K562 (cell line): ENCODE data around the gene PRSS53. TPM values are rescaled to one million over a fixed set of nuclear protein-coding genes. Genes with fewer than 3 reads are reported as not detected.

Experiments
- ARHGAP35 ChIP-seq: fragments of 450-650 bp; IDR thresholded peaks from 2 replicates; pipeline ENCODE4 v1.6.1; 2018; ENCODE audit not compliant: partially characterized antibody
- FOXK2 ChIP-seq, 2 experiments: fragments of 450-650 bp; IDR thresholded peaks in 1 of 2; conservative IDR thresholded peaks in 1 of 2; 2 replicates each; pipeline ENCODE4 v1.6.1; 2016; ENCODE audit warnings: low read depth in 2 of 2, mild to moderate bottlenecking in 1 of 2
- HLTF ChIP-seq: fragments of 450-650 bp; IDR thresholded peaks from 2 replicates; pipeline ENCODE4 v1.6.1; 2016
- KAT8 ChIP-seq: fragments of 450-650 bp; IDR thresholded peaks from 2 replicates; pipeline ENCODE4 v1.6.1; 2016; ENCODE audit warnings: low read depth, mild to moderate bottlenecking
- KLF13 ChIP-seq: fragments of 450-650 bp; IDR thresholded peaks from 2 replicates; pipeline ENCODE4 v1.6.1; 2016; ENCODE audit warnings: missing genetic modification characterization, low read depth, mild to moderate bottlenecking, missing compliant biosample characterization, moderate library complexity, borderline replicate concordance
- MTA1 ChIP-seq: fragments of 450-650 bp; IDR thresholded peaks from 2 replicates; pipeline ENCODE4 v1.6.1; 2017; ENCODE audit warnings: borderline replicate concordance
- NFIX ChIP-seq: fragments of 250-450 bp; sonication (Bioruptor Pico); IDR thresholded peaks from 2 replicates; pipeline ENCODE4 v1.4.0; 2020; ENCODE audit warnings: low read depth, mild to moderate bottlenecking, moderate library complexity
- OTX1 ChIP-seq: fragments of 450-650 bp; formaldehyde crosslinking; IDR thresholded peaks from 2 replicates; pipeline ENCODE4 v1.4.0; 2022; ENCODE audit warnings: mild to moderate bottlenecking
- PTRF ChIP-seq: fragments of 450-650 bp; IDR thresholded peaks from 2 replicates; pipeline ENCODE4 v1.6.1; 2016; ENCODE audit warnings: mild to moderate bottlenecking, missing genetic modification characterization, missing compliant biosample characterization
- RAD21 ChIP-seq, 2 experiments: fragments of 250-450 bp in 1 of 2; fragments of 450-650 bp in 1 of 2; sonication (Bioruptor Pico) in 1 of 2; formaldehyde crosslinking in 1 of 2; IDR thresholded peaks in 1 of 2; conservative IDR thresholded peaks in 1 of 2; 2 replicates each; pipeline versions ENCODE4 v1.4.0 to v1.8.0; 2020 to 2022; ENCODE audit warnings: mild to moderate bottlenecking in 2 of 2, moderate library complexity in 1 of 2
- RBM39 ChIP-seq: fragments of 200-400 bp; formaldehyde crosslinking; optimal IDR thresholded peaks from 2 replicates; pipeline ENCODE3; 2018; ENCODE audit warnings: low read depth, low read length
- SAFB2 ChIP-seq: fragments of 200-400 bp; formaldehyde crosslinking; IDR thresholded peaks from 2 replicates; pipeline ENCODE4 v1.6.1; 2018; ENCODE audit warnings: borderline replicate concordance, low read length, low read depth, moderate library complexity; ENCODE audit not compliant: severe bottlenecking
- SMAD2 ChIP-seq: fragments of 150-350 bp; IDR thresholded peaks from 2 replicates; pipeline ENCODE4 v1.6.1; 2014; ENCODE audit warnings: low read depth, mild to moderate bottlenecking, low read length
- SP2 ChIP-seq: IDR thresholded peaks from 2 replicates; pipeline ENCODE4 v1.6.1; 2011; ENCODE audit warnings: mild to moderate bottlenecking, low read depth, low read length, moderate library complexity; ENCODE audit not compliant: poor library complexity, severe bottlenecking; ENCODE audit errors: extremely low read depth
- SPI1 ChIP-seq: IDR thresholded peaks from 2 replicates; pipeline ENCODE4 v1.6.1; 2011; ENCODE audit warnings: low read depth, low read length, control low read depth, borderline replicate concordance
- SRSF1 ChIP-seq: fragments of 200-400 bp; formaldehyde crosslinking; IDR thresholded peaks from 2 replicates; pipeline ENCODE4 v1.6.1; 2017; ENCODE audit warnings: mild to moderate bottlenecking, low read depth, low read length, moderate library complexity
- ZFX ChIP-seq: sonication (generic); formaldehyde crosslinking; IDR thresholded peaks from 2 replicates; pipeline ENCODE4 v1.8.0; 2022; ENCODE audit warnings: mild to moderate bottlenecking, missing genetic modification reagents, moderate library complexity
- ZNF121 ChIP-seq: sonication (generic); formaldehyde crosslinking; conservative IDR thresholded peaks from 2 replicates; pipeline ENCODE4 v1.8.0; 2022; ENCODE audit warnings: missing genetic modification reagents
- ZNF274 ChIP-seq: IDR thresholded peaks from 2 replicates; pipeline ENCODE4 v1.6.1; 2011; ENCODE audit warnings: low read depth, mild to moderate bottlenecking, low read length, moderate library complexity, borderline replicate concordance
- ZNF695 ChIP-seq: fragments of 450-650 bp; formaldehyde crosslinking; IDR thresholded peaks from 2 replicates; pipeline ENCODE4 v1.4.0; 2020; ENCODE audit warnings: mild to moderate bottlenecking, moderate library complexity
- ZNF696 ChIP-seq: fragments of 250-450 bp; sonication (Bioruptor Pico); conservative IDR thresholded peaks from 2 replicates; pipeline ENCODE4 v1.4.0; 2020; ENCODE audit warnings: mild to moderate bottlenecking, moderate library complexity
- ZNF76 ChIP-seq: fragments of 250-450 bp; sonication (Bioruptor Pico); IDR thresholded peaks from 2 replicates; pipeline ENCODE4 v1.4.0; 2020; ENCODE audit warnings: mild to moderate bottlenecking, moderate library complexity, borderline replicate concordance
- polyA plus RNA-seq, 8 experiments: library from polyadenylated mRNA; depleted of rRNA in 4 of 8; stranded (reverse) in 5 of 8; unstranded in 3 of 8; fragments of >200 nt; fragmentation: Nextera tagmentation in 2 of 8; fragmentation: Illumina TruSeq in 1 of 8; extraction: Ambion mirVana in 2 of 8; extraction: Trizol in 1 of 8; gene quantifications; 2 replicates each; pipeline versions ENCODE4 v1.2.1 to v1.2.3, GENCODE V29; 2011 to 2014; ENCODE audit warnings: inconsistent platforms in 1 of 8, missing spikeins in 1 of 8
- total RNA-seq, 7 experiments: library from RNA; depleted of rRNA in 6 of 7; stranded (reverse); fragments of >200 nt in 6 of 7; fragmentation: Illumina TruSeq in 2 of 7; extraction: Trizol in 2 of 7; gene quantifications; 2 replicates each; pipeline versions ENCODE4 v1.2.1 to v1.2.3, GENCODE V29; 2011 to 2021; ENCODE audit warnings: low replicate concordance in 1 of 7
- TF ChIP-seq, protein P1 (sequence below), 3 experiments: fragments of 200-800 bp in 1 of 3; fragments of 250-450 bp in 1 of 3; fragments of 450-650 bp in 1 of 3; sonication (Bioruptor Pico) in 1 of 3; sonication (Bioruptor generic) in 1 of 3; formaldehyde crosslinking in 1 of 3; IDR thresholded peaks; 2 replicates each; pipeline versions ENCODE4 v1.6.1 to v1.8.0; 2016 to 2022; ENCODE audit warnings: mild to moderate bottlenecking in 2 of 3, missing genetic modification characterization in 2 of 3, missing compliant biosample characterization in 1 of 3, moderate library complexity in 1 of 3

PRSS53 gene
- total and polyA plus RNA-seq, 9 of the 15 experiments (the other 6 are each of a cell fraction or from before 2014, with no cell fraction given), result 0.40 to 1.9 (median 0.78) TPM; not detected in 2

DNA sequence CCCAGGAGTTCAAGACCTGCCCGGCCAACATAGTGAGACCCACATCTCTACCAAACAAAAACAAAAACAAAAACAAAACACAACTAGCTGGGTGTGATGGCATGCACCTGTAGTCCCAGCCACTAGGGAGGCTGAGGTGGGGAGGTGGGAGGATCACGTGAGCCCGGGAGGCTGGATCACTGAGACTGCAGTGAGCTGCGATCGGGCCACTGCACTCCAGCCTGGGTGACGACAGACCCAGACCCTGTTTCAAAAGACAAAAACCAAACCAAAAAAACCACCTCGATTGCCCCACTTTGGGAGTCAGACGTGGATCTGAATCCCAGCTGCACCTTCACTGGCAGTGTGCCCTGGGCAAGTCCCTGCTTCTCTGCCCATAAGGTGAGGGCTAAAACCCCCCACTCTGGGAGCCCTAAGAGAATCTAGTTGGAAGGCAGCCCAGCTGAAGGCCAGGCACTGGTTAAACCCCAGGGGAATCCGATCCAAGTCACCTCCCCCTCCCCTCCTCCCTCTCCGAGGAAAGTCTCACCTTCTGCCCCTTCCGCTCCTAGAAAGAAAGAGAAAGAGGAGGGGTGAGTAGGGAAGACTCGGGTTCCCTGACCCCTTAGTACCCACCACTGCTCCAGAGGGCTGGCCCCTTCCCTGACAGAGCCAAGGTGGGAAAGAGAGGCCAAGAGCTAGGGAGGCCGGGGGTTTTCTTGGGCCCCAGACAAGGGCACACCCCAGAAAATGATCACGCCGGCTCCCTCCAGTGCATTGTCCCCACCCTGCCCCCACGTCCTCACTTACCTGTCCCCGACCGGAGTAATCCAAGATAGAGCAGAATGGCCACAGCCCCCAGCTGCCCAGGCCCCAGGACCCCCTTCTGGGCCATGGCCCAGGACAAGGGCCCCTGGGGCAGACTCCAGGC, 46.1 kb upstream of the PRSS53 start (continued):
- TF ChIP-seq FOXK2 (conservative IDR thresholded peaks at IDR 0.05 in 1 of 2, IDR thresholded peaks at IDR 0.05 in 1 of 2; ENCODE audit: low read depth in 2 of 2), result 0 out of 4 replicates have a peak, but pooled peaks of 1 of the 2 experiments have one; percentile 11
- no peak for TF ChIP-seq KAT8
- TF ChIP-seq ZNF696 (CRISPR knock-in tag), result no peak
- no peak for TF ChIP-seq MTA1
- TF ChIP-seq, protein P1, sequence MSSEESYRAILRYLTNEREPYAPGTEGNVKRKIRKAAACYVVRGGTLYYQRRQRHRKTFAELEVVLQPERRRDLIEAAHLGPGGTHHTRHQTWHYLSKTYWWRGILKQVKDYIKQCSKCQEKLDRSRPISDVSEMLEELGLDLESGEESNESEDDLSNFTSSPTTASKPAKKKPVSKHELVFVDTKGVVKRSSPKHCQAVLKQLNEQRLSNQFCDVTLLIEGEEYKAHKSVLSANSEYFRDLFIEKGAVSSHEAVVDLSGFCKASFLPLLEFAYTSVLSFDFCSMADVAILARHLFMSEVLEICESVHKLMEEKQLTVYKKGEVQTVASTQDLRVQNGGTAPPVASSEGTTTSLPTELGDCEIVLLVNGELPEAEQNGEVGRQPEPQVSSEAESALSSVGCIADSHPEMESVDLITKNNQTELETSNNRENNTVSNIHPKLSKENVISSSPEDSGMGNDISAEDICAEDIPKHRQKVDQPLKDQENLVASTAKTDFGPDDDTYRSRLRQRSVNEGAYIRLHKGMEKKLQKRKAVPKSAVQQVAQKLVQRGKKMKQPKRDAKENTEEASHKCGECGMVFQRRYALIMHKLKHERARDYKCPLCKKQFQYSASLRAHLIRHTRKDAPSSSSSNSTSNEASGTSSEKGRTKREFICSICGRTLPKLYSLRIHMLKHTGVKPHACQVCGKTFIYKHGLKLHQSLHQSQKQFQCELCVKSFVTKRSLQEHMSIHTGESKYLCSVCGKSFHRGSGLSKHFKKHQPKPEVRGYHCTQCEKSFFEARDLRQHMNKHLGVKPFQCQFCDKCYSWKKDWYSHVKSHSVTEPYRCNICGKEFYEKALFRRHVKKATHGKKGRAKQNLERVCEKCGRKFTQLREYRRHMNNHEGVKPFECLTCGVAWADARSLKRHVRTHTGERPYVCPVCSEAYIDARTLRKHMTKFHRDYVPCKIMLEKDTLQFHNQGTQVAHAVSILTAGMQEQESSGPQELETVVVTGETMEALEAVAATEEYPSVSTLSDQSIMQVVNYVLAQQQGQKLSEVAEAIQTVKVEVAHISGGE (CRISPR knock-in tag; IDR thresholded peaks at IDR 0.05), result no peak
- TF ChIP-seq ZFX (CRISPR knock-in tag), result peak; percentile 11; the same call in 1 of the 2 replicates
- TF ChIP-seq PTRF, result no peak
- TF ChIP-seq NFIX, result no peak
- TF ChIP-seq ARHGAP35, result no peak
- TF ChIP-seq RBM39, result no peak
- TF ChIP-seq ZNF695 (CRISPR knock-in tag), result no peak
- TF ChIP-seq KLF13, result no peak
- TF ChIP-seq ZNF121 (CRISPR knock-in tag), result no peak
- TF ChIP-seq ZNF274, result no peak
- TF ChIP-seq SRSF1, result no peak
- TF ChIP-seq SMAD2, result no peak
- TF ChIP-seq SAFB2, result no peak
- TF ChIP-seq ZNF76 (CRISPR knock-in tag), result no peak
- TF ChIP-seq SP2, result no peak
- TF ChIP-seq RAD21 (CRISPR knock-in tag; conservative IDR thresholded peaks at IDR 0.05 in 1 of 2, IDR thresholded peaks at IDR 0.05 in 1 of 2), result no peak
- no peak for TF ChIP-seq HLTF
- no peak for TF ChIP-seq SPI1
- no peak for TF ChIP-seq OTX1 (CRISPR knock-in tag)
